ENCODE measurements around the gene ZBTB7C.

Gene ZBTB7C

GRCh38 chr18:48021273-48021914, 387.8 kb downstream of the ZBTB7C start:
- Histone ChIP-seq H3K27ac (no peak overlapping the region), H3K27me3 (peaks cover 16% of the 10 kb centered on the region)

GRCh38 chr18:48020337-48021250, 388.6 kb downstream of the ZBTB7C start:
- no peaks in the 10 kb centered on the region for H3K4me1 ChIP-seq (ENCODE audit: control insufficient read depth in 1 of 2, insufficient read depth in 1 of 2, low read depth in 1 of 2, low read length in 1 of 2)
- H3K36me3 ChIP-seq = no peaks in the 10 kb centered on the region
- H3K27ac ChIP-seq = no peak overlapping the region
- no peaks in the 10 kb centered on the region for H3K9me3 ChIP-seq
- no peak for TF ChIP-seq CTCF (IDR thresholded peaks at IDR 0.05)
- peaks cover 22% of the 10 kb centered on the region for H3K27me3 ChIP-seq
- no peak overlapping the region for H3K4me3 ChIP-seq (ENCODE audit: low read depth in 1 of 2, low read length in 1 of 2)

More at GRCh38 chr18:48021273-48021914, 387.8 kb downstream of the ZBTB7C start:
- no peak overlapping the region for H3K4me3 ChIP-seq (ENCODE audit: low read depth in 1 of 2, low read length in 1 of 2)
- no peaks in the 10 kb centered on the region for H3K36me3 ChIP-seq
- H3K9me3 ChIP-seq = no peaks in the 10 kb centered on the region
- no peaks in the 10 kb centered on the region for H3K4me1 ChIP-seq (ENCODE audit: control insufficient read depth in 1 of 2, insufficient read depth in 1 of 2, low read depth in 1 of 2, low read length in 1 of 2)
- TF ChIP-seq CTCF (IDR thresholded peaks at IDR 0.05) = no peak

- no peak for TF ChIP-seq CTCF (IDR thresholded peaks at IDR 0.05)
- Histone ChIP-seq H3K27me3 (peaks cover 23% of the 10 kb centered on the region), H3K9me3 (no peaks in the 10 kb centered on the region), H3K27ac (no peak overlapping the region), H3K36me3 (no peaks in the 10 kb centered on the region), H3K4me1 (ENCODE audit: control insufficient read depth in 1 of 2, insufficient read depth in 1 of 2, low read depth in 1 of 2, low read length in 1 of 2) (no peaks in the 10 kb centered on the region), H3K4me3 (ENCODE audit: low read depth in 1 of 2, low read length in 1 of 2) (no peak overlapping the region)
These were observed 389.4 kb downstream of the ZBTB7C start for GRCh38 chr18:48019557-48020325.

- Histone ChIP-seq H3K36me3 (no peaks in the 10 kb centered on the region), H3K4me3 (ENCODE audit: low read depth in 1 of 2, low read length in 1 of 2) (no peak overlapping the region), H3K27ac (no peak overlapping the region), H3K9me3 (no peaks in the 10 kb centered on the region), H3K27me3 (peaks cover 27% of the 10 kb centered on the region), H3K4me1 (ENCODE audit: control insufficient read depth in 1 of 2, insufficient read depth in 1 of 2, low read depth in 1 of 2, low read length in 1 of 2) (no peaks in the 10 kb centered on the region)
- no peak for TF ChIP-seq CTCF (IDR thresholded peaks at IDR 0.05)
These were observed 390.3 kb downstream of the ZBTB7C start for GRCh38 chr18:48018851-48019250.

- peaks cover 27% of the 10 kb centered on the region for H3K27me3 ChIP-seq
- no peak overlapping the region for H3K27ac ChIP-seq
- no peaks in the 10 kb centered on the region for H3K9me3 ChIP-seq
- no peaks in the 10 kb centered on the region for H3K36me3 ChIP-seq
- TF ChIP-seq CTCF (IDR thresholded peaks at IDR 0.05) = no peak
- no peak overlapping the region for H3K4me3 ChIP-seq (ENCODE audit: low read depth in 1 of 2, low read length in 1 of 2)
- no peaks in the 10 kb centered on the region for H3K4me1 ChIP-seq (ENCODE audit: control insufficient read depth in 1 of 2, insufficient read depth in 1 of 2, low read depth in 1 of 2, low read length in 1 of 2)
These were observed 391.5 kb downstream of the ZBTB7C start for GRCh38 chr18:48017635-48018034.

Measured in neutrophil (primary cell).